Pulmonary artery endothelial cell (primary cell): ENCODE results near the gene USP17L30. TPM values are rescaled to one million over a fixed set of nuclear protein-coding genes. Genes with fewer than 3 reads are reported as not detected.
"Not testable (repeated sequence)": the region's sequence is repeated elsewhere in the genome, so short reads cannot be mapped to it uniquely, and the experiment has no call there.

ENCODE experiments used
- DNase-seq: peaks from one replicate; pipeline ENCODE4 v3.0.0-alpha.2; 2011; ENCODE audit warnings: low read depth, low spot score
- total RNA-seq: library from RNA; depleted of rRNA; stranded (reverse); fragments of >200 nt; gene quantifications from 2 replicates; pipeline ENCODE4 v1.2.3, GENCODE V29; 2014

USP17L30 gene
- total RNA-seq = not detected in 2 replicates

GRCh38 chr4:9362829-9363228 lies at the start of gene USP17L30:
Gene USP17L30, plus strand, starts transcription at chr4:9363129. Its CDS starts 0 bp downstream, at chr4:9363129.
- DNase-seq = not testable (repeated sequence)

GRCh38 chr4:9324191-9324590 lies 38.7 kb upstream of the USP17L30 start:
- DNase-seq = not testable (repeated sequence)

- not testable (repeated sequence) for DNase-seq
These were observed 38.1 kb upstream of the USP17L30 start, which contains the start of gene USP17L24 for GRCh38 chr4:9324865-9325264. Gene USP17L24, plus strand, starts transcription at chr4:9325165. Its CDS starts 0 bp downstream, at chr4:9325165.

GRCh38 chr4:9329611-9330010 lies 33.3 kb upstream of the USP17L30 start, which contains the start of gene USP17L25:
Gene USP17L25, plus strand, starts transcription at chr4:9329911. Its CDS starts 0 bp downstream, at chr4:9329911.
- DNase-seq = not testable (repeated sequence)

- DNase-seq = not testable (repeated sequence)
These were observed 28.6 kb upstream of the USP17L30 start, which contains the start of gene USP17L26 for GRCh38 chr4:9334358-9334757. Gene USP17L26, plus strand, starts transcription at chr4:9334658. Its CDS starts 0 bp downstream, at chr4:9334658.

- not testable (repeated sequence) for DNase-seq
These were observed 23.8 kb upstream of the USP17L30 start, which contains the start of gene USP17L5 for GRCh38 chr4:9339103-9339502. Gene USP17L5, plus strand, starts transcription at chr4:9339403. Its CDS starts 0 bp downstream, at chr4:9339403.

- not testable (repeated sequence) for DNase-seq
These were observed 19.1 kb upstream of the USP17L30 start, which contains the start of gene USP17L27 for GRCh38 chr4:9343848-9344247. Gene USP17L27, plus strand, starts transcription at chr4:9344148. Its CDS starts 0 bp downstream, at chr4:9344148.

GRCh38 chr4:9348593-9348992 lies 14.3 kb upstream of the USP17L30 start, which contains the start of gene USP17L28:
Gene USP17L28, plus strand, starts transcription at chr4:9348893. Its CDS starts 0 bp downstream, at chr4:9348893.
- not testable (repeated sequence) for DNase-seq

GRCh38 chr4:9350866-9351265 lies 12.1 kb upstream of the USP17L30 start:
- not testable (repeated sequence) for DNase-seq

GRCh38 chr4:9353338-9353737 lies 9.6 kb upstream of the USP17L30 start, which contains the start of gene USP17L29:
Gene USP17L29, plus strand, starts transcription at chr4:9353638. Its CDS starts 0 bp downstream, at chr4:9353638.
- DNase-seq = not testable (repeated sequence)

- not testable (repeated sequence) for DNase-seq
These were observed 17.0 kb downstream of the USP17L30 start for GRCh38 chr4:9379881-9380280.

GRCh38 chr4:9381012-9381534 lies 18.1 kb downstream of the USP17L30 start:
- DNase-seq = not testable (repeated sequence)

- no peak for DNase-seq
These were observed 21.2 kb downstream of the USP17L30 start for GRCh38 chr4:9384126-9384525.

- DNase-seq = not testable (repeated sequence)
These were observed 26.1 kb downstream of the USP17L30 start for GRCh38 chr4:9389001-9389400.

- DNase-seq = not testable (repeated sequence)
These were observed 42.8 kb downstream of the USP17L30 start for GRCh38 chr4:9405774-9406173.

- not testable (repeated sequence) for DNase-seq
These were observed 43.6 kb downstream of the USP17L30 start for GRCh38 chr4:9406491-9406890.

GRCh38 chr4:9409793-9410192 lies 46.9 kb downstream of the USP17L30 start:
- DNase-seq = no peak

Other genes starting within 250 kb of the USP17L30 start
- not detected in 2 replicates for gene FAM90A26, start 192.7 kb upstream of the USP17L30 start, total RNA-seq
- not detected in 2 replicates for gene USP17L10, start 152.5 kb upstream of the USP17L30 start, total RNA-seq
- gene USP17L11, start 147.7 kb upstream of the USP17L30 start, total RNA-seq = not detected in 2 replicates
- gene USP17L12, start 143.0 kb upstream of the USP17L30 start, total RNA-seq = not detected in 2 replicates
- not detected in 2 replicates for gene USP17L13, start 138.2 kb upstream of the USP17L30 start, total RNA-seq
- gene USP17L15, start 128.7 kb upstream of the USP17L30 start, total RNA-seq = not detected in 2 replicates
- not detected in 2 replicates for gene USP17L17, start 119.2 kb upstream of the USP17L30 start, total RNA-seq
- not detected in 2 replicates for gene USP17L18, start 114.5 kb upstream of the USP17L30 start, total RNA-seq
- gene USP17L19, start 109.8 kb upstream of the USP17L30 start, total RNA-seq = not detected in 2 replicates
- not detected in 2 replicates for gene USP17L20, start 105.0 kb upstream of the USP17L30 start, total RNA-seq
- gene USP17L21, start 100.3 kb upstream of the USP17L30 start, total RNA-seq = not detected in 2 replicates
- gene USP17L22, start 95.5 kb upstream of the USP17L30 start, total RNA-seq = not detected in 2 replicates
- not detected in 2 replicates for gene USP17L24, start 38.0 kb upstream of the USP17L30 start, total RNA-seq
- gene USP17L25, start 33.2 kb upstream of the USP17L30 start, total RNA-seq = not detected in 2 replicates
- gene USP17L26, start 28.5 kb upstream of the USP17L30 start, total RNA-seq = not detected in 2 replicates
- not detected in 2 replicates for gene USP17L5, start 23.7 kb upstream of the USP17L30 start, total RNA-seq
- gene USP17L27, start 19.0 kb upstream of the USP17L30 start, total RNA-seq = not detected in 2 replicates
- gene USP17L28, start 14.2 kb upstream of the USP17L30 start, total RNA-seq = not detected in 2 replicates
- gene USP17L29, start 9.5 kb upstream of the USP17L30 start, total RNA-seq = not detected in 2 replicates
- not detected in 2 replicates for gene DEFB131A, start 81.3 kb downstream of the USP17L30 start, total RNA-seq